Nephron progenitor cell (in vitro differentiated cells): Measurements from ENCODE around the gene ADAM22.

Experiments
- DNase-seq: peaks from one replicate; pipeline ENCODE4 v3.0.0; 2021
- H3K27ac Mint-ChIP-seq: 2 replicates; pipeline ENCODE4 v1.8.0; 2021; ENCODE audit warnings: mild to moderate bottlenecking, moderate library complexity, mixed read lengths
- H3K27me3 Mint-ChIP-seq: 2 replicates; pipeline ENCODE4 v1.8.0; 2021; ENCODE audit warnings: mild to moderate bottlenecking, low read depth, mixed read lengths; ENCODE audit not compliant: poor library complexity
- H3K36me3 Mint-ChIP-seq: 2 replicates; pipeline ENCODE4 v1.8.0; 2021; ENCODE audit warnings: low read depth, mixed read lengths
- H3K4me1 Mint-ChIP-seq: 2 replicates; pipeline ENCODE4 v1.8.0; 2021; ENCODE audit warnings: mixed read lengths
- H3K4me3 Mint-ChIP-seq: 2 replicates; pipeline ENCODE4 v1.8.0; 2021; ENCODE audit warnings: mild to moderate bottlenecking, moderate library complexity, mixed read lengths
- H3K9me3 Mint-ChIP-seq: 2 replicates; pipeline ENCODE4 v1.8.0; 2021; ENCODE audit warnings: mild to moderate bottlenecking, moderate library complexity, mixed read lengths
- TF ChIP-seq, protein P1 (sequence below): fragments of 200-600 bp; sonication (generic); IDR thresholded peaks from 2 replicates; pipeline ENCODE4 v1.5.0; 2021; ENCODE audit warnings: antibody characterized with exemption

Gene ADAM22

DNA sequence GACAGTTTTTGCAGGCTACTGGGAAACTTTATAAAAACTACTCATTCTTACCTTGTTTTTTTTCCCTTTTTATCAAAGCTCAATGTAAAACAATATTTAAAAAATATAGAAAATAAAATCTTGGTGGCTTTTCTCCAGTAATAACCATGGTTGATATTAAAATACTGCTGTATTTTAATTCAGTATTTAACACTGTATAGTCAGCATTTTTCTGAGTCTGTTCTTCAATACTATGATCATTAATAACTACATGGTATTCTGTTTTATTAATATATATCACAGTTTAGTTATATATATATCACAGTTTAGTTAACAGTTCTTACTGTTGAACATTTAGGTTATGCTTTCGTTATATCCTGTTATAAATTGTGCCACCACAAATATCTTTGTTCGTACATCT is 207.4 kb downstream of the ADAM22 start:
- Mint-ChIP-seq H3K27ac (no peak overlapping the region), H3K36me3 (no peaks in the 10 kb centered on the region), H3K4me1 (peaks cover 13% of the 10 kb centered on the region), H3K27me3 (no peaks in the 10 kb centered on the region), H3K4me3 (no peak overlapping the region), H3K9me3 (no peaks in the 10 kb centered on the region)
- TF ChIP-seq, protein P1, sequence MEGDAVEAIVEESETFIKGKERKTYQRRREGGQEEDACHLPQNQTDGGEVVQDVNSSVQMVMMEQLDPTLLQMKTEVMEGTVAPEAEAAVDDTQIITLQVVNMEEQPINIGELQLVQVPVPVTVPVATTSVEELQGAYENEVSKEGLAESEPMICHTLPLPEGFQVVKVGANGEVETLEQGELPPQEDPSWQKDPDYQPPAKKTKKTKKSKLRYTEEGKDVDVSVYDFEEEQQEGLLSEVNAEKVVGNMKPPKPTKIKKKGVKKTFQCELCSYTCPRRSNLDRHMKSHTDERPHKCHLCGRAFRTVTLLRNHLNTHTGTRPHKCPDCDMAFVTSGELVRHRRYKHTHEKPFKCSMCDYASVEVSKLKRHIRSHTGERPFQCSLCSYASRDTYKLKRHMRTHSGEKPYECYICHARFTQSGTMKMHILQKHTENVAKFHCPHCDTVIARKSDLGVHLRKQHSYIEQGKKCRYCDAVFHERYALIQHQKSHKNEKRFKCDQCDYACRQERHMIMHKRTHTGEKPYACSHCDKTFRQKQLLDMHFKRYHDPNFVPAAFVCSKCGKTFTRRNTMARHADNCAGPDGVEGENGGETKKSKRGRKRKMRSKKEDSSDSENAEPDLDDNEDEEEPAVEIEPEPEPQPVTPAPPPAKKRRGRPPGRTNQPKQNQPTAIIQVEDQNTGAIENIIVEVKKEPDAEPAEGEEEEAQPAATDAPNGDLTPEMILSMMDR, result no peak
- DNase-seq, result no peak

DNA sequence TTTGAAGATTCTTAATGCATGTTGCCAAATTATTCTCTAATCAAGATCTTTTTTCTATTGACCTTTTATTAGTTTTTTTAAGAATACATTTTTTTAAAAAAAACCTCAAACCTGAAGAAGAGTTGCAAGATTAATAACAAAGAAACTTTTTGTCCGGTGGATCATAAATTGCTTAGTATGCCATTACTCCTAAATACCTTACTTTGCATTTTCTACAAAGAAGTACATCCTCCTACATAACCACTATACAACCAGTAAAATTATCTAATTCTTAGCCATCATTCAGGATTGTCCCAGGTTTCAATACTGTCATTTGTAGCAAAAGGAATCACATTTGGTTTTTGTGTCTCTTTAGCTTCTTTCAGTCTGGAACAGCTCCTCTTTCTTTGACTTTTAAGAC is 207.9 kb downstream of the ADAM22 start:
- no peaks in the 10 kb centered on the region for H3K9me3 Mint-ChIP-seq
- H3K27ac Mint-ChIP-seq, result no peak overlapping the region
- TF ChIP-seq, protein P1, result no peak
- H3K36me3 Mint-ChIP-seq, result no peaks in the 10 kb centered on the region
- H3K27me3 Mint-ChIP-seq, result no peaks in the 10 kb centered on the region
- DNase-seq, result no peak
- H3K4me1 Mint-ChIP-seq, result peaks cover 13% of the 10 kb centered on the region
- H3K4me3 Mint-ChIP-seq, result no peak overlapping the region

DNA sequence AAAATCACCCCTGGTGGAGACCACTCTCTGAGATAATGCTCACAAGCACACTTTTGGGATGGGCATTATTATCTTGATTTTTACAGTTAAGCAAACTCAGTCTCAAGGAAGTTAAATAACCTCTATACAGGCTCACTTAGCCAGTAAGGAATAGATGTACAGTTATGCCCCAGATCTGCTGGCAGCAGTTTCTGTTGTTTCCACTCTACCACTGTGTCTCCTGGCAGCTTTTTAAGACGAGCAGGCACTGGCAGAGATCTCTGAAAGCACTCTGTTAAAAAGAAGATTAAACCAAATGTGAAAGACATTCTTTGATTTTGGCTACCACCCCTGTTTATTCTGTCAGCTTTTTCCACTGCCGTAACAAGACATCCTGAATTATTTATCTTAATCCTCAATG is 212.6 kb downstream of the ADAM22 start:
- no peak for DNase-seq
- Mint-ChIP-seq H3K36me3 (no peaks in the 10 kb centered on the region), H3K9me3 (no peaks in the 10 kb centered on the region), H3K27ac (no peak overlapping the region), H3K4me1 (peaks cover 5% of the 10 kb centered on the region), H3K4me3 (no peak overlapping the region), H3K27me3 (no peaks in the 10 kb centered on the region)
- TF ChIP-seq, protein P1, result no peak

DNA sequence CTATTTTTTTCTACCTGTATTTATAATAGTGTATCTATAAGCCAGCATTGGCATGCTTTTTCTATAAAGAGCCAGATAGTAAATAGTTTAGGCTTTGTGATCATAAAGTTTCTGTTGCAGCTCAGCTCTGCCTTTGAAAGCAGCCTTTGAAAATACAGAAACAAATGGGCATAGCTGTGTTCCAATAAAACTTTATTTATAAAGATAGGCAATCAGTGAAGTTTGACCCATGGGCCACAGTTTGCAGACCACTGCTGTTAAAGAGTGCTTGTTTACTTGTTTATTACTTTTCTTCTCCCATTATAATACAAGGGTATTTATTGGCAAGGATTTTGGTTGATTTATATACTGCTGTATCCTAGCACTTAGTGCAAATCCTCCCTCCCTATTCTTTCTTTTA is 213.3 kb downstream of the ADAM22 start:
- H3K4me3 Mint-ChIP-seq, result no peak overlapping the region
- no peaks in the 10 kb centered on the region for H3K36me3 Mint-ChIP-seq
- no peaks in the 10 kb centered on the region for H3K4me1 Mint-ChIP-seq
- no peaks in the 10 kb centered on the region for H3K9me3 Mint-ChIP-seq
- DNase-seq, result no peak
- no peaks in the 10 kb centered on the region for H3K27me3 Mint-ChIP-seq
- no peak overlapping the region for H3K27ac Mint-ChIP-seq
- TF ChIP-seq, protein P1, result no peak

DNA sequence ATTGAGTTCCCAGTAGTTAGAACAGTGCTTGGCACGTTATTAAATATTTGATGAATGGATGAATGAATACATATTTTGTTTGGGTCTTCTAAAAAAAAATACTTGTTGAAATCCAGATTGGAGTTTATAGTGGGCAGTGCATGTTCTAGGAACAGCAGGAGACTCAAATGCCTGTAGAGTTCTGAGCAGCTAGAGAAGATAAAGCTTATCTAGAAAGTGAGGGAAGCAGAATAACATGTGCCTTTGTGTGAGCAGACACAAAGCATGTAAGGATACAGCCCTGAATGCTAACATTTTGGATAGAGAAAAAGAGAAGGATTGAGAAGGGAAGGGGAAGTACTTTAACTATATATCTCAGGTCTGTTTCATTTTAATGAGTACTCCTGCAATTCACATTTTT is 213.9 kb downstream of the ADAM22 start:
- H3K36me3 Mint-ChIP-seq, result no peaks in the 10 kb centered on the region
- H3K4me3 Mint-ChIP-seq, result no peak overlapping the region
- H3K4me1 Mint-ChIP-seq, result no peaks in the 10 kb centered on the region
- H3K27me3 Mint-ChIP-seq, result no peaks in the 10 kb centered on the region
- TF ChIP-seq, protein P1, result no peak
- no peaks in the 10 kb centered on the region for H3K9me3 Mint-ChIP-seq
- DNase-seq, result no peak
- H3K27ac Mint-ChIP-seq, result no peak overlapping the region

DNA sequence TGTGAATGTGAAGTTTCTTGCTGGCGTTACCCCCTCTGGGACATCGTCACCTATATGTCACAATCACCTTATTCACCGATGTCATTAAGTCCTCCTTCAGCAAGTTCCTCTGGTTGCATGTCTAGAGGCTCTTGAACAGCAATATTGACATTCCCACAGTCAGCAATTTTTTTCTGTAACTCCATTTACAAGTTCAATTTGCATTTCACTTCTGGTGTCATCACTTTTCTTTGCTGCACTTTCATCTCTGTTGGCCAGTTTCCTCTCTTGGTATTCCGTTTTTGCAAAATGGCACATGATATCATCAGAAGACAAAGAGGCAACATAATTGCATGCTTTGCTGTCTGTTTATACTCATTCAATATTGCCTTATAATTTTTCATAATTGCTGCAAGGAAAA is 216.0 kb downstream of the ADAM22 start:
- TF ChIP-seq, protein P1, result no peak
- Mint-ChIP-seq H3K27ac (no peak overlapping the region), H3K36me3 (no peaks in the 10 kb centered on the region), H3K9me3 (no peaks in the 10 kb centered on the region), H3K4me1 (no peaks in the 10 kb centered on the region), H3K27me3 (no peaks in the 10 kb centered on the region), H3K4me3 (no peak overlapping the region)
- DNase-seq, result no peak
